GM23338 (cell line): ENCODE data around the gene PRC1. TPM values are rescaled to one million over a fixed set of nuclear protein-coding genes. Genes with fewer than 3 reads are reported as not detected.

Source experiments
- ATAC-seq: fragments of 200-7000 bp; cut with Tn5 transposase; 3 replicates; pipeline ENCODE4 v1.9.1; 2020
- DNase-seq: peaks from one replicate; pipeline ENCODE4 v3.0.0-alpha.2; 2015; ENCODE audit warnings: low spot score
- H2AFZ ChIP-seq: fragments of 200-600 bp; sonication (generic); 2 replicates; pipeline ENCODE4 v1.8.0; 2016; ENCODE audit warnings: antibody characterized with exemption, mild to moderate bottlenecking, moderate library complexity
- H3F3A ChIP-seq: fragments of 200-600 bp; sonication (generic); replicated peaks from 2 replicates; pipeline ENCODE4 v1.8.0; 2017; ENCODE audit warnings: antibody characterized with exemption, mixed run types, low read depth
- H3K27ac ChIP-seq: fragments of 200-600 bp; sonication (generic); 2 replicates; pipeline ENCODE4 v1.6.1; 2016; ENCODE audit warnings: low read depth
- H3K27me3 ChIP-seq: fragments of 200-600 bp; sonication (generic); 2 replicates; pipeline ENCODE4 v1.8.0; 2016; ENCODE audit warnings: mild to moderate bottlenecking, mixed run types, moderate library complexity; ENCODE audit not compliant: insufficient read depth
- H3K36me3 ChIP-seq: fragments of 200-600 bp; sonication (generic); 2 replicates; pipeline ENCODE4 v1.8.0; 2016; ENCODE audit warnings: mild to moderate bottlenecking; ENCODE audit not compliant: insufficient read depth
- H3K4me1 ChIP-seq: fragments of 200-600 bp; sonication (generic); 2 replicates; pipeline ENCODE4 v1.8.0; 2016; ENCODE audit warnings: mild to moderate bottlenecking, moderate library complexity; ENCODE audit not compliant: insufficient read depth
- H3K4me2 ChIP-seq: fragments of 200-600 bp; sonication (generic); 2 replicates; pipeline ENCODE4 v1.7.1; 2017; ENCODE audit warnings: mixed run types
- H3K4me3 ChIP-seq: fragments of 200-600 bp; sonication (generic); 2 replicates; pipeline ENCODE4 v1.6.1; 2016; ENCODE audit warnings: mixed run types
- H3K79me2 ChIP-seq: fragments of 200-600 bp; sonication (generic); replicated peaks from 2 replicates; pipeline ENCODE4 v1.8.0; 2017; ENCODE audit warnings: mild to moderate bottlenecking; ENCODE audit not compliant: insufficient read depth
- H3K9me2 ChIP-seq: fragments of 200-600 bp; sonication (generic); 2 replicates; pipeline ENCODE4 v1.8.0; 2017; ENCODE audit not compliant: insufficient read depth
- H4K20me1 ChIP-seq: fragments of 200-600 bp; sonication (generic); replicated peaks from 2 replicates; pipeline ENCODE4 v1.8.0; 2017; ENCODE audit warnings: mild to moderate bottlenecking; ENCODE audit not compliant: insufficient read depth
- H3K27ac Mint-ChIP-seq: 2 replicates; pipeline ENCODE4 v1.8.0; 2020; ENCODE audit warnings: inconsistent platforms, mild to moderate bottlenecking, moderate library complexity, mixed read lengths
- H3K27me3 Mint-ChIP-seq: 3 replicates; pipeline ENCODE4 v1.8.0; 2022; ENCODE audit warnings: low read depth, mild to moderate bottlenecking, moderate library complexity, mixed read lengths, inconsistent platforms; ENCODE audit not compliant: insufficient read depth, poor library complexity
- H3K36me3 Mint-ChIP-seq: 3 replicates; pipeline ENCODE4 v1.8.0; 2021; ENCODE audit warnings: low read depth, mild to moderate bottlenecking, inconsistent platforms, moderate library complexity, mixed read lengths
- H3K4me1 Mint-ChIP-seq: 3 replicates; pipeline ENCODE4 v1.8.0; 2020; ENCODE audit warnings: mild to moderate bottlenecking, inconsistent platforms, mixed read lengths
- H3K4me3 Mint-ChIP-seq: 3 replicates; pipeline ENCODE4 v1.8.0; 2021; ENCODE audit warnings: moderate library complexity, mild to moderate bottlenecking, inconsistent platforms, mixed read lengths
- H3K9me3 Mint-ChIP-seq: 3 replicates; pipeline ENCODE4 v1.8.0; 2020; ENCODE audit warnings: moderate library complexity, mild to moderate bottlenecking, inconsistent platforms, mixed read lengths
- CTCF ChIP-seq, 2 experiments: fragments of 200-600 bp in 1 of 2; sonication (generic) in 1 of 2; conservative IDR thresholded peaks; 2 replicates each; pipeline versions ENCODE4 v1.5.1 to v1.6.1; 2016 to 2017; ENCODE audit warnings: antibody characterized with exemption in 2 of 2, low read depth in 2 of 2, mild to moderate bottlenecking in 2 of 2, moderate library complexity in 1 of 2
- ETS1 ChIP-seq: IDR thresholded peaks from 2 replicates; pipeline ENCODE4 v1.6.1; 2016; ENCODE audit warnings: antibody characterized with exemption
- JUNB ChIP-seq: IDR thresholded peaks from one replicate; pipeline ENCODE4 v1.6.1; 2016; ENCODE audit warnings: antibody characterized with exemption; ENCODE audit not compliant: unreplicated experiment
- NANOG ChIP-seq: IDR thresholded peaks from 2 replicates; pipeline ENCODE4 v1.6.1; 2016; ENCODE audit warnings: antibody characterized with exemption, borderline replicate concordance
- ZNF114 ChIP-seq: fragments of 250-450 bp; sonication (Bioruptor Pico); IDR thresholded peaks from 2 replicates; pipeline ENCODE4 v1.5.0; 2020; ENCODE audit warnings: mild to moderate bottlenecking, moderate library complexity
- ZNF331 ChIP-seq: fragments of 250-450 bp; sonication (Bioruptor Pico); IDR thresholded peaks from 2 replicates; pipeline ENCODE4 v1.5.0; 2020; ENCODE audit warnings: low read depth, mild to moderate bottlenecking, moderate library complexity
- ZNF462 ChIP-seq: fragments of 250-450 bp; sonication (Bioruptor Pico); IDR thresholded peaks from 2 replicates; pipeline ENCODE4 v1.5.0; 2020; ENCODE audit warnings: mild to moderate bottlenecking, moderate library complexity
- polyA plus RNA-seq: library from polyadenylated mRNA; unstranded; fragments of >200 nt; fragmentation: Nextera tagmentation; extraction: Ambion mirVana; gene quantifications from 2 replicates; pipeline ENCODE4 v1.2.1, GENCODE V29; 2016
- total RNA-seq: library from RNA; depleted of rRNA; stranded (reverse); fragments of >200 nt; shearing (Covaris generic); gene quantifications from 2 replicates; pipeline ENCODE4 v1.2.3, GENCODE V29; 2014

PRC1 gene
- total and polyA plus RNA-seq, 2 experiments from 2014 or later = 102 to 150 TPM

- Histone ChIP-seq H3K27ac (no peak overlapping the region), H3K4me2 (no peak overlapping the region), H3K9me2 (no peaks in the 10 kb centered on the region), H3K4me3 (no peak overlapping the region), H3K36me3 (peaks cover 14% of the 10 kb centered on the region; the same call in 1 of the 2 replicates), H3K79me2 (no peaks in the 10 kb centered on the region), H3K27me3 (no peaks in the 10 kb centered on the region), H3F3A (no peaks in the 10 kb centered on the region), H4K20me1 (no peaks in the 10 kb centered on the region; the same call in 1 of the 2 replicates), H2AFZ (no peak overlapping the region), H3K4me1 (no peaks in the 10 kb centered on the region)
- Mint-ChIP-seq H3K4me3 (no peak overlapping the region), H3K4me1 (no peaks in the 10 kb centered on the region), H3K27ac (no peak overlapping the region), H3K9me3 (no peaks in the 10 kb centered on the region), H3K36me3 (peaks cover 75% of the 10 kb centered on the region), H3K27me3 (peaks cover 4% of the 10 kb centered on the region)
- ATAC-seq = no peak; the same call in 2 of the 3 replicates
- no peak for TF ChIP-seq ETS1
- TF ChIP-seq ZNF114 (CRISPR knock-in tag) = no peak
- no peak for TF ChIP-seq ZNF331 (CRISPR knock-in tag)
- TF ChIP-seq CTCF (conservative IDR thresholded peaks at IDR 0.05; ENCODE audit: low read depth in 2 of 2) = no peak
- no peak for TF ChIP-seq ZNF462 (CRISPR knock-in tag)
- TF ChIP-seq NANOG = no peak
- TF ChIP-seq JUNB = no peak
- no peak for DNase-seq
These were observed 47.3 kb downstream of the PRC1 start for GRCh38 chr15:90946941-90947576.
